HG03439 (cell line): ENCODE results near the gene NEURL2.
A peak's percentile ranks its signal among the peaks of the same experiment; 100 is the strongest.
"Not testable (repeated sequence)": the region's sequence is repeated elsewhere in the genome, so short reads cannot be mapped to it uniquely, and the experiment has no call there.

Experiments used
- ATAC-seq: cut with Tn5 transposase; IDR thresholded peaks from one replicate; pipeline ENCODE4 v1.9.1; 2021; ENCODE audit warnings: mild to moderate bottlenecking, moderate library complexity; ENCODE audit not compliant: unreplicated experiment

Gene NEURL2, protein sequence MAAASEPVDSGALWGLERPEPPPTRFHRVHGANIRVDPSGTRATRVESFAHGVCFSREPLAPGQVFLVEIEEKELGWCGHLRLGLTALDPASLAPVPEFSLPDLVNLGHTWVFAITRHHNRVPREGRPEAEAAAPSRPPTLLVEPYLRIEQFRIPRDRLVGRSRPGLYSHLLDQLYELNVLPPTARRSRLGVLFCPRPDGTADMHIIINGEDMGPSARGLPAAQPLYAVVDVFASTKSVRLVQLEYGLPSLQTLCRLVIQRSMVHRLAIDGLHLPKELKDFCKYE

DNA sequence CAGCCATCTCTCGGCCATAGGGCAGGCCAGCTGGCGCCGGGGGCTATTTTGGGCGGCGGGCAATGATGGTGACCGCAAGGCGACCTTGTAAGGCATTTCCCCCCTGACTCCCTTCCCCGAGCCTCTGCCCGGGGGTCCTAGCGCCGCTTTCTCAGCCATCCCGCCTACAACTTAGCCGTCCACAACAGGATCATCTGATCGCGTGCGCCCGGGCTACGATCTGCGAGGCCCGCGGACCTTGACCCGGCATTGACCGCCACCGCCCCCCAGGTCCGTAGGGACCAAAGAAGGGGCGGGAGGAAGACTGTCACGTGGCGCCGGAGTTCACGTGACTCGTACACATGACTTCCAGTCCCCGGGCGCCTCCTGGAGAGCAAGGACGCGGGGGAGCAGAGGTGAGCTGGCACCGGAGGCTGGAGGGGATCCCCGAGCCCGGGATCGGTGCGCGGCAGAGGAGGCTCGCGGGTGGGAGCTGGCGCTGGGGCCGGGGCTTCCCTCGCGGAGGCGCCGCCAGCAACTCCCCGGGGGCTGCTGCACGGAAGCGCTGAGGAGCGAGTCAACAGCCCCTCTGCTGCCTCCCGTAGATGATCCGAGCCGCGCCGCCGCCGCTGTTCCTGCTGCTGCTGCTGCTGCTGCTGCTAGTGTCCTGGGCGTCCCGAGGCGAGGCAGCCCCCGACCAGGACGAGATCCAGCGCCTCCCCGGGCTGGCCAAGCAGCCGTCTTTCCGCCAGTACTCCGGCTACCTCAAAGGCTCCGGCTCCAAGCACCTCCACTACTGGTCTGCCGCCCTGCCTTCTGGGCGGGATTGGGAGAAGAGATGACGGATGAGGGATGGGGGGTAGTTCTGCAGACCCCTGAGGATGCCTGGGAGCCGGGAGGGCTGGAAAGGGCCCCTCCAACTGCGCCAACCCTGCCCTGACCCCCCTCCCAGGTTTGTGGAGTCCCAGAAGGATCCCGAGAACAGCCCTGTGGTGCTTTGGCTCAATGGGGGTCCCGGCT, at the start of gene NEURL2, which contains the start of gene CTSA:
Gene NEURL2, minus strand, starts transcription at position 224 of the 999 bp plus-strand sequence. Its CDS starts 217 bp downstream, at position 7.
Gene CTSA, plus strand, starts transcription at position 351 of the 999 bp plus-strand sequence. Its CDS starts 234 bp downstream, at position 585.
- ATAC-seq: peak; percentile 72

DNA sequence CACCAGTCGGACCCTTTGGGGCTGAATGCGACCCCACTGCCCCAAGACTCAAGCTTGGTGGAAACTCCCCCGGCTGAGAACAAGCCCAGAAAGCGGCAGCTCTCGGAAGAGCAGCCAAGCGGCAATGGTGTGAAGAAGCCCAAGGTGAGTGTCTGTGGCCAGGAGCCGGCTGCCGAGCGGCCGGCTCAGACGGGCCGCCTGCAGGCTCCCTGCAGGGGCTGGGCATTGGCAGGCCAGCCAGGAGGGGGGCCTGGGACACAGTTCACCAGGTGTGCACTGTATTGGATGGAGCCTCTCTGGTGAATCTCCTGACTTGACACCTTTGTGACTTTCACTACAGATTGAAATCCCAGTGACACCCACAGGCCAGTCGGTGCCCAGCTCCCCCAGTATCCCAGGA, 49.5 kb upstream of the NEURL2 start:
- ATAC-seq: no peak

DNA sequence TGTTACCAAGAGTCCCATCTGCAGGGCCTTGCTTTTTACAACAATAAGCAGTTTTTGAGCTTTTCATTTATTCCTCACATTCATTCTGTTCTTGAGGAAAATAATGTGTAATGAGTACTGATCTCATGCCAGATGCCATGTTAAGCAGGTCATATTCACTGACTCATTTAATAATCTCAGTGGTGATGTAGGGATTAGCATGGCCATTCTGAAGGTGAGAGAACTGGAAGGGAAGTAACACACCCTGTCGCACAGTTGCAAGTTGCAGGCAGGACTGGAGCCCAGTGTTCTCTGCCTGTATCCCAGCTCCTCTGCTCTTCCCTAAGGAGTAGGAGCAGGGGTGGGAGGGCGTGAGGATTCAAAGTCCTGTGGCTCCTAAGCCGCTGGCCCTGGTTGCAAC, 49.0 kb upstream of the NEURL2 start:
- no peak for ATAC-seq

DNA sequence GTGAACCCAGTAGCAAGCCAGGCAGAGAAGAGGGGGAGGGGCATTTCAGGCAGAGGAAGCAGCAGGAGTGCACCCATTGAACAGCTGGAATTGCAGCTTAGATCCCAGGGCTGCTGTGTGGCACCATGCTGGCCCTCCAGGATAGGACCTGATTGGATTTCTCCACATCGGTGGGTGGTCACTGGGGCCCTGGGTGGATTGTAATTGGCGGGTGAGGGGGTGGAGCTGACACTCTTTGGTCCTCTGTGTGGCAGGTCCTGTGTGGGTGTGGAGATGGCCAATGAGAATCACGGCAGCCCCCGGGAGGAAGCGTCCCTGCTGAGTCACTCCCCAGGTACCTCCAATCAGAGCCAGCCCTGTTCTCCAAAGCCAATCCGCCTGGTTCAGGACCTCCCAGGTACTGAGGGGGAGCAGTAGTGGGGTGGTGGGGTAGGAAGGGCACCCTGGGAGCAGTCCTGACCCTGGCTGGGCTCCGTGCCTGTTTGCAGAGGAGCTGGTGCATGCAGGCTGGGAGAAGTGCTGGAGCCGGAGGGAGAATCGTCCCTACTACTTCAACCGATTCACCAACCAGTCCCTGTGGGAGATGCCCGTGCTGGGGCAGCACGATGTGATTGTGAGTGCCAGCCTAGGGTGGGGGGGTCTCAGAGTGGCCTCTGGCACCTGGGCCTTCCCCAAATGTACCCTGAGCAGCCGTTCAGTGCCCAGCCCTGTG, 47.9 kb upstream of the NEURL2 start:
- ATAC-seq: no peak

DNA sequence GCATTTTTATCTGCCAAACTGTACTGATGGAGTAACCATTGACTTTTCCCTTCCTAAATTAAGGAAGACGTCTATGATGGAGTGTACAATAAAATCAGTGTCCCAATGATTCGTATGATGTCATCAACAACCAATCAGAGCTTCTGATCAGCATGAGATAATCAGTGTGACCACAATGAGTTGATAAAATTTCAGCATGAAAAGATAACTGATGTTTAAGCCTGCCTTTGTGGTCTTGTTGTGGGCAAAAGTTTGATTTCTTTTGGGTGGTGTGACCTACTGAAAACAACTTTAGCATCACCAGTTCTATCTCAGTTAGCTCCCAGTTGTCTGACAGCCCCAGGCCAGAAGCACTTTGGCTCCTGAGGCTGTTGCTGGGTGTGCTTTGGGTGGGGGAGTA, 46.8 kb upstream of the NEURL2 start:
- ATAC-seq: no peak

DNA sequence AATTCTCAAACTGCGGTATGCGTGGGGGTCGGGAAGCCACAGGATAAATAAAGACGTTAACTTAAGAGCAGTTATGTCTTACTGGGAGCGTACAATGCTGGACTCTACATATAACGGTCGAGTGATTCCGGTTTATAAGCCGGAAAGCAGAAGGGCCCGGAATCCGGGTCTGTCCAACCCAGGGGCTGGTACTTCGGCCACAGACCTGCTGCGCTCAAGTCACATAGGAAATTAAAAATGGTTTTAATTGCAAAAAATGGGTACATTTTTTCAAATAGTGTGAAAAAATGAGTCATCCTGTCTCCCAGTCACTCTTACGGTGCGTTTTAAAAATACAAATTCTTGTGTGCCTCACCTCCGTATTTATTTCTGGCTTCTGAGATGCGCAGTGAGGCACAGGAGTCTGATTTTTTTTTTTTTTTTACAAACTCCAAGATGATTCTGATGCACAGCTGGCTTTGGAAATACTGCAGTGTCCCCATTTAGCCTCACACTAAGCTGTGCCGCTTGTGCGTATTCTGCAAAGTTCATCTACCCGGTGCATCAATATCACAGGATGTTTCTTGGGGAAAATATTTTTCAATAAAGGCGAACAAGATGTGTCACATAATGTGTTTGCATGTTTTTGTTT, 44.5 kb upstream of the NEURL2 start:
- ATAC-seq: peak; percentile 26

DNA sequence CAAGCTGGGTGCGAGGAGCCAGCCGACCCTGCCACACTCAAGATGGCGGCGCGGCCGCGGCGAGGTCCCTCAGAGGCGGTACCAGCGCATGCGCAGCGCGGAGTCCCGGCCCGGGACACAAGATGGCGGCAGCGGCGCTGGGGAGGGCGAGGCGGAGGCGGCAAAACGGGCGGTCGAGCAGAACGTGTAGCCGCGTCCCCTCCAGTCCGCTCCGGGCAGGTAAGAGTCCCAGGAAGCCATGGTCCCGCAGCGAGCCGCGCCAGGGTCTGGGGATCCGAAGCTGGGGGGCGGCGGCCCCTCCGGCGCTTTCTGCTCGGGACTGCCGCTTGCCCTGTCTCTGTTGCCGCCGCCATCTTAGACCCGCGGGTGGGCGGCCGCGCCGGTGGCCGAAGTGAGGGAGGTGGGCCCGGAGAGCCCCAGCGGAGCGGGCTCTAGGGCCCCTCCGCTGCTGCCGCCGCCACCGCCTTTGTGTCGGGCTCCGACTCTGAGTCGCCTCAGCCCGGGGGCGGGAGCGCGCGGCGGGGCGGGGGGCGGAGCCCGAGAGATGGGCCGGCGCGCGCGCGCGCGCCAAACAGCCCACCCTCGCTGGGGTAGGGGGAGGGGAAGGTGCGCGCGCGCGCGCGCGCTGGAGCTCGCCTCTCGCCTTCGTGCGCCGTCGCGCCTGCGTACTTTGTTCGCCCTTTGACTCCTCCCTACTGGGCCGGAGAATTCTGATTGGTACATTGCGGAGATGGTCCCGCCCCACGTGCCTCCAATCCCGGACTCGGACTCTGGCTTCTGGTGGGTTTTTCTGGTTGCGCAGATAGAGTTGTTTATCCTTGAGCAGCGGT, 43.8 kb upstream of the NEURL2 start, which contains the start of gene PCIF1:
Gene PCIF1, plus strand, starts transcription at position 98 of the 830 bp plus-strand sequence. CDS start 4,317 bp downstream, outside the sequence.
- ATAC-seq: peak; percentile 78

DNA sequence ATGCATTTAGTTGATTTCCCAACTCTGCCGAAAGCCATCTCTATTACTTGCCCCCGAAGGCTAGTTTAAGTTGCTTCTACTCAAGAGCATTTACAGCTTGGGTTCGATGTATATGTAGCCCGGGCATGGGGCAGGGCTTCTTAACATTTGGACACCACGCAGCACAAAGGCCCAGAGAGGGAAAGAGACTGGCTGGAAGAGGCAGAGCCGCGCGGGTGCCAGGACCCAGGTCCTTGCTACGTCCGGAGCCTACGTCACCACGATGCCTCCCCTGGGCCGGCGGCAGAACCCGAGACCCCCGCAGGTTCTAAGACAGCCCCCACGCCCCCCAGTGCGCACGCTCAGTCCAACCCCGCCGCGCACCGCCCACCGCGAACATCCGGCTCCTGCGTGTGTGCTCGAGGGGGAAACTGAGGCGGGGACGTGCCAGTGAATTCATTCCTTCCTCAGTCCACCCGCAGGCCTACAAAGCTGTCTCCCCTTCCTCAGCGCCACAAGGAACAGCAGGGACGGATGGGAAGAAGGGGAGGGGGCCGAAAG, 43.1 kb upstream of the NEURL2 start:
- ATAC-seq: peak; percentile 12

DNA sequence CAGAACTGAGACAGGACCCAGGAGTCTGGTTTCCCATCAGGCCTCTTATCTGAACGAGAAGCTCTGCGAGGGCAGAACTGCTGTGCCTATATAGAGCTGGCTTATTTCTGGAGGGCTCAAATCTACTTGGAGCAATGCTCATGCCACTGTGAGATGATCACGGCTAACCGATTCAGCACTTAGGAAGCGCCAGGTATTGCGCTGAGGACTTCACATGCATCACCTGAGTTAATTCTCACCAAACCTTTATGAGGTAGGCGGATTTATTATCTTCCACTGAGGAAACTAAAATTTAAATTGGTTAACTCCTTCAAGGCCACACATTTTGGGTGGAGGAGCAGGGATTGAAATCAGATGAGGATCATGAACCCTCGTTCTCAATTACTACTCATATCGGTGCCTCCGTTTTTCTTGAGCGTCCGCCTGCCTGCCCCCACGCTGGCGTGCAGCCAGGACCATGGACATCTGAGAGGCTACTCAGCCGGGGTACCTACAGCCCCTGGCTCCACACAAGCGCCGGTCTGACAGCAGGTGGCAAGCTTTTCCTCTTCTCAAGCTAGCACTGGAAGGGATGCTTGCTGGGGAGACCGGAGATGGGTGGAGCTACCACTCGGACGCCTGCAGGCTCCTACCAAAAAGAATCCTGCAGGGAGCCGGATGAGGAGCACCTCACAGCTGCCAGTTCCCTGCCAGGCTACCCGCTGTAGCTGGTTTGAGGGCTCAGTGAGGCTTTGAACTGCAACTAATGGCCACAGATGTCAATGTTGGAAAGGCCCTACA, 42.4 kb upstream of the NEURL2 start:
- ATAC-seq: no peak

DNA sequence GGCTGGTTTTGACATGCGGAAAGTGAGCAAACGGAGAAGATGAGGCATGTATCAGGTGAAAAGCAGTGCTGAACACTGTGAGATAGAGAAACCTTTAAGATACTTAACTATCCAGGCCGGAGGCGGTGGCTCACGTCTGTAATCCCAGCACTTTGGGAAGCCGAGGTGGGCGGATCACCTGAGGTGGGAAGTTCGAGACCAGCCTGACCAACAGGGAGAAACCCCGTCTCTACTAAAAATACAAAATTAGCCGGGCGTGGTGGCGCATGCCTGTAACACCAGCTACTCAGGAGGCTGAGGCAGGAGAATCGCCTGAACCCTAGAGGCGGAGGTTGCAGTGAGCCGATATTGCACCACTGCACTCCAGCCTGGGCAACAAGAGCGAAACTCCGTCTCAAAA, 40.7 kb upstream of the NEURL2 start:
- not testable (repeated sequence) for ATAC-seq

DNA sequence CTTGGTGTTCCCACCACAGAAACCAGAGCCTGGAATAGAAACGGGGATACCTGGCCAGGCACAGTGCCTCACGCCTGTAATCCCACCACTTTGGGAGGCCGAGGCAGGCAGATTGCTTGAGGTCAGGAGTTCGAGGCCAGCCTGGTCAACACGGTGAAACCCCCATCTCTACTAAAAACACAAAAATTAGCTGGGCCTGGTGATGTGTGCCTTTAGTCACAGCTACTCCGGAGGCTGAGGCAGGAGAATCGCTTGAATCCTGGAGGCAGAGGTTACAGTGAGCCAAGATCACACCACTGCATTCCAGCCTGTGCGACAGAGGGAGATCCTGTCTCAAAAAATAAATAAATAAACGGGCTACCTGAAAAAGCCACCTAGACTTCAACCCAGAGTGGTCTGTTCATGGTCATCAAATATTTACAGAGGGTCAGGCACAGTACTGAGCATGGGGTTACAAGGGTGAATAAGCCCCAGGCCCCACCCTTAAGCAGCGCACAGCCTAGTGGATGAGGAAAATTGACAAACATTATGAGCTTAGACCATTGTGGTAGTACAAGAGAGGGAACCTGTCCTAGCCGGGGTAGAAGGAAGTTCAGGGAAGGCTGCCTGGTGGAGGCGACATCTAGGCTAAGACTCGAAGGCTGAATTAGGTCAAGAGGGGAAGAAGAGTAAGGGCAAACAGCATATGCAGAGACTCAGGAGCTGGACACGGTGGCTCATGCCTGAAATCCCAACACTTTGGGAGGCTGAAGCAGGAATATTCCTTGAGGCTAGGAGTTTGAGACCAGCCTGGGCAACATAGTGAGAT, 36.3 kb upstream of the NEURL2 start:
- ATAC-seq: no peak

DNA sequence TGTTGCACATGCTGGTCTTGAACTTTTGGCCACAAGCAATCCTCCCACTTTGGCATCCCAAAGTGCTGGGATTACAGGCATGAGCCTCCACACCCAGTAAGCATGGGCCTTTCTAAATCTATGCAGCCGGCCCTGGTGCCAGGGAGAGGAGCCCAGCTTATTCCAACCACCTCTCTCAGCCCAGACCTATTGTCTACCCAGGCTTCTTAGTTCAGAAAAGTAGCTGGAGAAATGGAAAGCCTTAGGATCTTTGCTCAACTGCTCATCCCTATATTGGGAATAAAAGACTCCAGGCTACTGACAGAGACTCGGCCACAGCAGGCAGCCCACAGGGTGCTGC, 35.7 kb upstream of the NEURL2 start:
- no peak for ATAC-seq

DNA sequence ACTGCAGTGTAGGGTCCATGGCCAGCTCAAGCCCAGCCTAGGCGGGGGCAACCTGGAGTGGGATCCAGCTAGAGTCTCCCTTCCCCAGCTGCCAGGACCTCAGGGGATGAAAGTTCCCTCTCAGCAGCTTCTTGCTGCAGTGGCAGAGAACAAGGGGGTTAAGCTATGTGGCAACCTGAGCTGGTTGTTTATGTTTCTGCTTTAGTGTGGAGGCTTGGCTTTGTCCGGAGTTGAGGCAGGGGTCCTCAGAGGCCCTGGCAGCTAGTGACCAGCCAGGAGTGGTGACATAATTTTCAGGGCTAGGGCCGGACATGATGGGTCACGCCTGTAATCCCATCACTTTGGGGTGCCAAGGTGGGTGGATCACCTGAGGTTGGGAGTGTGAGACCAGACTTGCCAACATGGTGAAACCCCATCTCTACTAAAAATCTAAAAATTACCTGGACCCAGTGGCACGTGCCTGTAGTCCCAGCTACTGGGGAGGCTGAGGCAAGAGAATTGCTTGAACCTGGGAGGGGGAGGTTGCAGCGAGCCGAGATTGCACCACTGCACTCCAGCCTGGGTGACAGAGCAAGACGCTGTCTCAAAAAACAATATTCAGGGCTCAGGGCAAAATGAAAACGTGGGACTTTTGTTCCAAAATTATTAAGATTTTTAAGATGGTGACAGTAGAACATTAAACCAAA, 35.0 kb upstream of the NEURL2 start:
- no peak for ATAC-seq

DNA sequence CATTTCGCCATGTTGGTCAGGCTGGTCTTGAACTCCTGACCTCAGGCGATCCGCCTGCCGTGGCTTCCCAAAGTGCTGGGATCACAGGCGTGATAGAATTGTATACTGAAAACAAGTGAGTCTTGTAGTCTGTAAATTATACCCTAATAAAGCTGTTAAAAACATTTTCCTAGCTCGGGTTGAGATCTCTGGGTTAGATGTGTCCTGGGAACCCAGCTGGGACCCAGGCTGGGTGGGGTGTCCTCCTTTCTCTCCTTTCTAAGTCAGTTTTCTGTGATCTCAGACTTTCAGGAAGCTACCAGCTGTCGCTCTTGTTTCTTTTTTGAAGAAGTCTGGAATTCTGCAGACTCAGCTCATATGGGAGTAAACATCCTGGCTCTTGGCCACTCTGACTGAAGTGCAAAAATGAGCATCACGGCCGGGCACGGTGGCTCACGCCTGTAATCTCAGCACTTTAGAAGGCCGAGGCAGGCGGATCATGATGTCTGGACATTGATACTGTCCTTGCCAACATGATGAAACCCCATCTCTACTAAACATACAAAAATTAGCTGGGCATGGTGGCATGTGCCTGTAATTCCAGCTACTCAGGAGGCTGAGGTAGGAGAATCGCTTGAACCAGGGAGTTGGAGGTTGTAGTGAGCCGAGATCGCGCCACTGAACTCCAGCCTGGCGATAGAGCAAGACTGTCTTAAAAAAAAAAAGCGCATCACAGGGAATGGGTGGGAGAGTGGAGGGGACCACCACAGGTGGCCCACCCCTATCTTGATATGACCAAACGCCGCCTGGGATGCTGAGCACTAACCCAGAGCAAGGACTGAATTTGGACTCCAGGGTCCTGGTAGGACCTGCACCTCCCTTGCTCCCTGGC, 33.6 kb upstream of the NEURL2 start:
- ATAC-seq: no peak

DNA sequence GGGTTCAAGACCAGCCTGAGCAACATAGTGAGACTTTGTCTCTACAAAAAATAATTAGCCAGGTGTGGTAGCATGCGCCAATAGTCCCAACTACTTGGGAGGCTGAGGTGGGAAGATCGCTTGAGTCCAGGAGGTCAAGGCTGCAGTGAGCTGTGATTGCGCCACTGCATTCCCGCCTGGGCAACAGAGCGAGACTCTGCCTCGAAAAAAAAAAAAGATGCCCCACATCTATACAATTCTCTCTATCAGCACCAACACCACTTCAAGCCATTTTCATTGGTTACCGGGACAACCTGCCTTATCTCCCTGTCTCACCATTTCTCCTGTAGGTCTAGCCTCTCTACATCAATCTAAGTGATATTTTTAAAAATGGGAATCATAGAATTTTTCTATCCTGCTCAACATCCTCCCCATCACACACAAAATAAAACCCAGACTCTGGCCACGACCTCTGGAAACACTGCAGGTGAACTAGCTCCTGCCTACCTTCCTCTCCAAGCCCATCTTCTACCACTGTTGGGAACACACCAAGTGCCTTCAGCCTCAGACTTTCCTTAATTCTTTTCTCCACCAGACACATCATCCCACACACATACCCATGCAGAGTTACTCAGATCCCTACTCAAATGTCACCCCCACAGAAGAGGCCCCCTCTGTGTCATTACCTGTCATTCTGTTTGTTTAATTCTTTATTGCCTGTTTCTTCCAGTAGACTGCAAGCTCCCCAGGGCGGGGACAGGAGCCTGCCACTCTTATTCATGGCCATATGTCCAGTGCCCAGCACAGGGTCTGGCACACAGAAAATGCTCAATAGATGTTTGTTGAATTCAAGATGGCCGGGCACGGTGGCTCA, 30.6 kb upstream of the NEURL2 start:
- ATAC-seq: no peak
